Ovary (tissue), 9 donors: ENCODE measurements around the gene SWSAP1. TPM values are rescaled to one million over a fixed set of nuclear protein-coding genes. Genes with fewer than 3 reads are reported as not detected.
"Not testable (repeated sequence)": the region's sequence is repeated elsewhere in the genome, so short reads cannot be mapped to it uniquely, and the experiment has no call there.

Source experiments
- DNase-seq, 5 donors: peaks; one replicate each; pipeline ENCODE4 v3.0.0-alpha.2; 2019 to 2020
- H3K27ac ChIP-seq, 2 donors: fragments of 200-600 bp; one replicate each; pipeline versions ENCODE4 v1.5.1 to v1.8.0; 2019 to 2022
- H3K27me3 ChIP-seq: fragments of 200-600 bp; one replicate; pipeline ENCODE4 v1.8.0; 2022
- H3K36me3 ChIP-seq: fragments of 200-600 bp; sonication (generic); one replicate; pipeline ENCODE4 v1.5.1; 2019
- H3K4me1 ChIP-seq: one replicate; pipeline ENCODE4 v1.8.1; 2013; ENCODE audit warnings: mild to moderate bottlenecking, moderate library complexity; ENCODE audit not compliant: insufficient read depth
- H3K4me3 ChIP-seq: fragments of 200-600 bp; sonication (generic); one replicate; pipeline ENCODE4 v1.5.1; 2017
- H3K9me3 ChIP-seq, 2 donors: fragments of 200-600 bp in 1 of 2; sonication (generic) in 1 of 2; one replicate each; pipeline versions ENCODE4 v1.5.1 to v1.8.1; 2013 to 2019; ENCODE audit warnings: mild to moderate bottlenecking in 1 of 2, moderate library complexity in 1 of 2
- EP300 ChIP-seq: sonication (generic); formaldehyde crosslinking; IDR thresholded peaks from one replicate; pipeline ENCODE4 v1.6.1; 2017; ENCODE audit warnings: antibody characterized with exemption
- POLR2A ChIP-seq: fragments of 450-650 bp; IDR thresholded peaks from one replicate; pipeline ENCODE4 v1.6.1; 2017; ENCODE audit warnings: antibody characterized with exemption, mild to moderate bottlenecking, moderate library complexity
- WGBS, 3 donors: extraction: QIAGEN DNeasy Blood & Tissue Kit in 1 of 3; methylation state at CpG; one replicate each; pipeline versions ENCODE4 v1.1.5 to v1.1.7; 2013 to 2017; 5-methylcytosine and 5-hydroxymethylcytosine counted together
- intact Hi-C, 4 donors: fragments of 100-400 bp; cut with DNase I; formaldehyde crosslinking; loops; one replicate each; pipeline versions ENCODE4 v1.11.0 to v1.15.1; 2022 to 2023
- polyA plus RNA-seq, 2 donors: library from polyadenylated mRNA; stranded (reverse); fragments of 200-250 nt in 1 of 2; fragments of 350-450 nt in 1 of 2; fragmentation: Illumina TruSeq in 1 of 2; extraction: RNeasy Lipid Tissue Mini Kit (QIAGEN cat#74804) in 1 of 2; gene quantifications; one replicate each; pipeline ENCODE4 v1.2.3, GENCODE V29; 2013 to 2014
- total RNA-seq, 7 donors: library from RNA; depleted of rRNA in 2 of 7; stranded (reverse); fragments of >200 nt in 2 of 7; fragmentation: NEBNext Ultra II Directional in 3 of 7; extraction: Animal tissue kit (Norgen Biotek cat#: 25700) in 3 of 7; gene quantifications; one replicate each; pipeline versions ENCODE4 v1.1.0 to v1.2.4, GENCODE V29; 2016 to 2023
- TF ChIP-seq, protein P1 (sequence below), 3 donors: fragments of 450-650 bp in 2 of 3; fragments of 200-600 bp in 1 of 3; IDR thresholded peaks; one replicate each; pipeline versions ENCODE4 v1.5.1 to v1.8.0; 2016 to 2022; ENCODE audit warnings: antibody characterized with exemption in 3 of 3, mild to moderate bottlenecking in 1 of 3
- donor health status: DM: no; HTN: no; CAD: no; lungs with moderate emphysema.
- donor health status: DM: no; HTN: no; CAD: no.
- donor health status: Bipolar disorder and iron deficiency.
- donor health status: DM: yes; HTN: yes; CAD: no.
- donor health status: DM: no; HTN: no; CAD: no.
- donor health status: DM: yes; HTN: yes; CAD: no.

Gene SWSAP1
- total and polyA plus RNA-seq, 9 donors: 0.60 to 3.3 (median 2.4) TPM

DNA sequence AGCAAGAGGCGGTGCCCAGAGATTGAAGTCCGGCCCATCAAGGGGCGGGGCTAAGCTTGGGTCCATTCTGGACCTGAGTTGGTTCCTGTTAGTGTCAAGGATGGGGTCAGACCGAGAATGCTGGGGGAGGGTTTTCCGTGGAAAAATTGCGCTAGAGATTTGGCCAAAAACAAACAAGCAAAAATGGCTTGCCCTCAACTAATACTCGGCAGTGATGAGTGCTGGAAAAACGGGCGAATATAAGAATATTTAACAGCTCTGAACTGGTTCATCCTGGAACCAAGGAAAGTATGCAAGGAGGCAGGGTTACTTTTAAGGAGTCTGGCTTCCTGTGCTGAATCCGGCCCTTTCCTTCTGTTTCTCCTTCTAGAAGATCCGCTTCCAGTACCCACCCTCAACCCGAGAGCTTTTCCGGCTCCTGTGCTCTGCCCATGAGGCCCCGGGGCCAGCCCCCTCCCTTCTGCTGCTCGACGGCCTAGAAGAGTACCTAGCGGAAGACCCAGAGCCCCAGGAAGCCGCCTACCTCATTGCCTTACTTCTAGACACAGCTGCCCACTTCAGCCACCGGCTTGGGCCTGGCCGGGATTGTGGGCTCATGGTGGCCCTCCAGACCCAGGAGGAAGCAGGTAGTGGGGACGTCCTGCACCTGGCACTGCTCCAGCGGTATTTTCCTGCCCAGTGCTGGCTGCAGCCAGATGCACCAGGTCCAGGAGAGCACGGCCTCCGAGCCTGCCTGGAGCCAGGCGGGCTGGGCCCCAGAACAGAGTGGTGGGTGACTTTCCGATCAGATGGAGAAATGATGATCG is 880 bp downstream of the SWSAP1 start:
- Histone ChIP-seq H3K27me3 (no peaks in the 10 kb centered on the region), H3K4me1 (peaks cover 14% of the 10 kb centered on the region), H3K4me3 (peak overlapping the region; percentile 62), H3K27ac (peak overlapping the region; percentile 73 to 98), H3K36me3 (no peaks in the 10 kb centered on the region), H3K9me3 (no peaks in the 10 kb centered on the region)
- intact Hi-C loops: no loop called here
- WGBS, 3 donors: 2 to 5% (median 2%) methylated on average over 27 of the region's 27 CpGs
- TF ChIP-seq, protein P1, sequence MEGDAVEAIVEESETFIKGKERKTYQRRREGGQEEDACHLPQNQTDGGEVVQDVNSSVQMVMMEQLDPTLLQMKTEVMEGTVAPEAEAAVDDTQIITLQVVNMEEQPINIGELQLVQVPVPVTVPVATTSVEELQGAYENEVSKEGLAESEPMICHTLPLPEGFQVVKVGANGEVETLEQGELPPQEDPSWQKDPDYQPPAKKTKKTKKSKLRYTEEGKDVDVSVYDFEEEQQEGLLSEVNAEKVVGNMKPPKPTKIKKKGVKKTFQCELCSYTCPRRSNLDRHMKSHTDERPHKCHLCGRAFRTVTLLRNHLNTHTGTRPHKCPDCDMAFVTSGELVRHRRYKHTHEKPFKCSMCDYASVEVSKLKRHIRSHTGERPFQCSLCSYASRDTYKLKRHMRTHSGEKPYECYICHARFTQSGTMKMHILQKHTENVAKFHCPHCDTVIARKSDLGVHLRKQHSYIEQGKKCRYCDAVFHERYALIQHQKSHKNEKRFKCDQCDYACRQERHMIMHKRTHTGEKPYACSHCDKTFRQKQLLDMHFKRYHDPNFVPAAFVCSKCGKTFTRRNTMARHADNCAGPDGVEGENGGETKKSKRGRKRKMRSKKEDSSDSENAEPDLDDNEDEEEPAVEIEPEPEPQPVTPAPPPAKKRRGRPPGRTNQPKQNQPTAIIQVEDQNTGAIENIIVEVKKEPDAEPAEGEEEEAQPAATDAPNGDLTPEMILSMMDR (IDR thresholded peaks at IDR 0.05): peak in 1 of 3 donors; percentile 6
- no peak for TF ChIP-seq EP300
- TF ChIP-seq POLR2A: peak; percentile 36
- peak; percentile 63 to 76 (median 74) for DNase-seq

DNA sequence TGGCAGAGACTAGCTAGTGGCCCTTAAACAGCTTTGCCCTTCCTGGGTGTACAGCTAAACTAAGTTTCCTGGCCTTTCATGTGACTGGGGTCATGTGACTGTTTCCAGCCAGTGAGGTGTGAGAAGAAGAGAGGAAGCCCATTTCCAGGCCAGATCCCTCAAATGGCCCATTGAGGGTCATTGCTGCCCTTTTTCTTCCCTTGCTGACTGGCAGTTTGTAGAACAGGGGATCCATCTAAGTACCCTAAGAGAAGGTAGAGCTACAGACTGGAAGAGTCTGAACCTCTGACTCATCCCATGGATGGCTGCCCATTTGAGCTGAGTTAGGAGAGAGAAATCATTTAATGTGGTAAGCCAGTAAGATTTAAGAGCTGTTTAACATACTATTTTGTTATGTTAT is 2.8 kb downstream of the SWSAP1 start:
- H3K36me3 ChIP-seq: no peaks in the 10 kb centered on the region
- peaks cover 19% of the 10 kb centered on the region for H3K4me1 ChIP-seq
- H3K9me3 ChIP-seq: no peaks in the 10 kb centered on the region
- no peaks in the 10 kb centered on the region for H3K27me3 ChIP-seq
- TF ChIP-seq, protein P1 (IDR thresholded peaks at IDR 0.05): no peak
- TF ChIP-seq EP300 (no peak), POLR2A (no peak)
- intact Hi-C loops: no loop called here
- DNase-seq: peak in 3 of 5 donors; percentile 64 to 70 (median 64)
- no peak overlapping the region for H3K4me3 ChIP-seq
- H3K27ac ChIP-seq: peak overlapping the region in 1 of 2 donors; percentile 4

DNA sequence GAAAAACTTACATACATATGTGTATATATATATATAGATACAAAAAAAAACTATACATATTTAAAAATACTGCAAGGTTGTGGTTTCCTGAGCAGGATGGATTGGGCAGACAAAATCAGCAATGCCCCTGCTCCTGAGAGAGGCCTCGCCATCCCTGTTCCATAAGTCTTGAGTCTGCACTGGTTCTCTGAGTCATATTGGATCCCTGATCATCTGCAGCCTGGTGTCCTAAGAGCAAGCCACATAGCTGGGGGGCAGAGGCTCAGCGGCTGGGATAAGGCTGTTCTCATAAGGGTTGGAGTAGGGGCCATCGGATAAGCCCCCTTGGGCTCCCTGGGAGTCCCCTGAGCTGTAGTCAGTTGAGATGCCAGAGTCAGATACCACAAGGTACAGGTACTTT is 3.3 kb downstream of the SWSAP1 start:
- peak overlapping the region in 1 of 2 donors; percentile 6 for H3K27ac ChIP-seq
- DNase-seq: no peak
- no peaks in the 10 kb centered on the region for H3K9me3 ChIP-seq
- H3K36me3 ChIP-seq: no peaks in the 10 kb centered on the region
- 83 to 90% (median 86%) methylated on average over 3 of the region's 3 CpGs for WGBS, 3 donors
- intact Hi-C loops: no loop called here
- peaks cover 19% of the 10 kb centered on the region for H3K4me1 ChIP-seq
- TF ChIP-seq EP300: no peak
- TF ChIP-seq, protein P1 (IDR thresholded peaks at IDR 0.05): no peak
- TF ChIP-seq POLR2A: no peak
- no peaks in the 10 kb centered on the region for H3K27me3 ChIP-seq
- H3K4me3 ChIP-seq: no peak overlapping the region

DNA sequence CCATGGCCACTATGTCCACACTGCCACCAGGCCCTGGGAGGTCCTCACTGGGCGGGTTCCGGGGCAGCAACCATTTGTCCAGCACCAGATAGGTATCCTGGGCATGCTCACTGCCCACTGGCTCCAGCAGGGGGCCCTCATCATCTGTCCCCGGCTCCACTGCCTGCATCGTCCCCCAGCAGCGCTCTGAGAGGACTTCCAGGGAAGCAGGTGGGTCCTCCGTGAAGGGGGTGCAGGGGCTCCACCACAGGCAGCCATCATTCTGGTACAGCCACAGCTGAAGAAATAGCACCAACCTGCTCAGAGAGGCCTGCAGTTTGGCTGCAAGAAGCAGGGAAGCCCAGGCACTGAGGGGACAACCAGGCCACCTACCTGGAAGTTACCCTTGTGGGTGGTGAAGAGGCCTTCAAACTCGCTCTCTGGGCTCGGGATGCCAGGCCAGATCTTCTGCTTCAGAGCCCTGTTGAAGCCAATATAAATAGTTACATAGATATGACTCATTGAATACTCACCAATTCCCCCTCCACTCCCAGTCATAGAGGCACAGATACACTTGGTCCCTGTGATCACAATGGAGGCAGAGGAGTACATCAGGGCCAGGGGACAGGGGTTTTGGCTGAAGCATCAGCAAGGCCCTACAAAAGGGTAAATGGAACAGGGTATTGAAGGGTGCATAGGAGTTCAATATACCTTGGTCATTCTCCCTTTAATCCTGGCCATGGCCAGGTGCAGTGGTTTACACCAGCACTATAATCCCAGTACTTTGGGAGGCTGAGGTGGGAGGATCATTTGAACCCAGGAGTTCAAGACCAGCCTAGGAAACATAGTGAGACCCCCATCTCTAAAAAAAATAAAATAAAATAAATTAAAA is 4.1 kb downstream of the SWSAP1 start:
- intact Hi-C loops: no loop called here
- H3K27me3 ChIP-seq: no peaks in the 10 kb centered on the region
- H3K36me3 ChIP-seq: no peaks in the 10 kb centered on the region
- WGBS, 3 donors: 27 to 38% (median 31%) methylated on average over 8 of the region's 8 CpGs
- TF ChIP-seq POLR2A (no peak), EP300 (no peak)
- TF ChIP-seq, protein P1 (IDR thresholded peaks at IDR 0.05): peak in 2 of 3 donors; percentile 42 to 48
- no peaks in the 10 kb centered on the region for H3K9me3 ChIP-seq
- H3K4me3 ChIP-seq: no peak overlapping the region
- peak overlapping the region in 1 of 2 donors; percentile 6 for H3K27ac ChIP-seq
- peaks cover 21% of the 10 kb centered on the region for H3K4me1 ChIP-seq
- peak in 4 of 5 donors; percentile 53 to 71 (median 57) for DNase-seq

DNA sequence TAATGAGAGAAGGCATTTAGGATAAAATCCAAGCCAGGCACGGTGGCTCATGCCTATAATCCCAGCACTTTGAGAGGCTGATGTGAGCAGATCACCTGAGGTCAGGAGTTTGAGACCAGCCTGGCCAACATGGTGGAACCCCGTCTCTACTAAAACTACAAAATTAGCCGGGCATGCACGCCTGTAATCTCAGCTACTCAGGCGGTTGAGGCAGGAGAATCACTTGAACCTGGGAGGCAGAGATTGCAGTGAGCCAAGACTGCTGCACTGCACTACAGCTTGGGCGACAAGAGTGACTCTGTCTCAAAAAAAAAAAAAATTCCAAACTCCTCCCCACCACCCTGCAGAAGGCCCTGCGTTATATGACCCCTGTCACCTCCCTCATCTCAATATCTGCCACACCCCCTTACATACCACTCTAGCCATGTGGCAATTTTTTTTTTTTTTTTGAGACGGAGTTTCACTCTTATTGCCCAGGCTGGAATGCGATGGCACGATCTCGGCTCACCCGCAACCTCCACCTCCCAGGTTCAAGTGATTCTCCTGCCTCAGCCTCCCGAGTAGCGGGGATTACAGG is 4.9 kb downstream of the SWSAP1 start:
- intact Hi-C loops, H3K36me3 ChIP-seq, DNase-seq, H3K4me3 ChIP-seq, H3K9me3 ChIP-seq, H3K27ac ChIP-seq, H3K27me3 ChIP-seq: not testable (repeated sequence)
- WGBS, 3 donors: 80 to 89% (median 85%) methylated on average over 14 of the region's 14 CpGs
- peaks cover 17% of the 10 kb centered on the region for H3K4me1 ChIP-seq
